K562 (cell line): ENCODE measurements around the gene PLEKHB1.

Experiments used
- CEBPB ChIP-seq: fragments of 450-650 bp; IDR thresholded peaks from 2 replicates; pipeline ENCODE4 v1.6.1; 2016; ENCODE audit warnings: missing genetic modification characterization, missing compliant biosample characterization
- CTCF ChIP-seq, 3 experiments: IDR thresholded peaks in 2 of 3; conservative IDR thresholded peaks in 1 of 3; 2 replicates each; pipeline ENCODE4 v1.5.1; 2011 to 2012; ENCODE audit warnings: low read length in 3 of 3, mild to moderate bottlenecking in 3 of 3, control low read depth in 2 of 3, improper control_type of control experiment in 1 of 3, inconsistent platforms in 1 of 3, low read depth in 1 of 3, mixed read lengths in 1 of 3, moderate library complexity in 1 of 3; ENCODE audit not compliant: insufficient read depth in 2 of 3
- FIP1L1 ChIP-seq: fragments of 200-400 bp; formaldehyde crosslinking; IDR thresholded peaks from 2 replicates; pipeline ENCODE4 v1.6.1; 2018; ENCODE audit warnings: mild to moderate bottlenecking, low read depth, low read length; ENCODE audit not compliant: poor library complexity, severe bottlenecking
- HNRNPLL ChIP-seq: fragments of 200-400 bp; formaldehyde crosslinking; IDR thresholded peaks from 2 replicates; pipeline ENCODE4 v1.6.1; 2017; ENCODE audit warnings: low read length, low read depth, mild to moderate bottlenecking; ENCODE audit not compliant: poor library complexity, severe bottlenecking
- KAT7 ChIP-seq: sonication (generic); formaldehyde crosslinking; IDR thresholded peaks from 2 replicates; pipeline ENCODE4 v1.8.0; 2022; ENCODE audit warnings: missing genetic modification reagents, mild to moderate bottlenecking, borderline replicate concordance
- NFYB ChIP-seq: IDR thresholded peaks from 2 replicates; pipeline ENCODE4 v1.6.1; 2011; ENCODE audit warnings: mild to moderate bottlenecking, moderate library complexity; ENCODE audit not compliant: insufficient read length; ENCODE audit errors: extremely low read depth
- POLR2A ChIP-seq: fragments of 450-650 bp; conservative IDR thresholded peaks from 2 replicates; pipeline ENCODE4 v1.6.1; 2016
- POLR2AphosphoS5 ChIP-seq: IDR thresholded peaks from 2 replicates; pipeline ENCODE4 v1.6.1; 2011; ENCODE audit warnings: mild to moderate bottlenecking, low read depth, low read length, moderate library complexity; ENCODE audit not compliant: control insufficient read depth, insufficient read depth
- SMARCA4 ChIP-seq: fragments of 450-650 bp; IDR thresholded peaks from 2 replicates; pipeline ENCODE4 v1.6.1; 2016
- SRSF3 ChIP-seq: fragments of 200-400 bp; formaldehyde crosslinking; IDR thresholded peaks from 2 replicates; pipeline ENCODE4 v1.6.1; 2016; ENCODE audit warnings: mild to moderate bottlenecking, low read length, moderate library complexity; ENCODE audit not compliant: insufficient read depth
- TCF7 ChIP-seq: sonication (generic); IDR thresholded peaks from 2 replicates; pipeline ENCODE4 v1.6.1; 2016; ENCODE audit warnings: antibody characterized with exemption, borderline replicate concordance
- TRIM24 ChIP-seq, 2 experiments: fragments of 450-650 bp; IDR thresholded peaks; 2 replicates each; pipeline ENCODE4 v1.6.1; 2016
- TF ChIP-seq, protein P1 (sequence below): fragments of 450-650 bp; IDR thresholded peaks from 2 replicates; pipeline ENCODE4 v1.6.1; 2017; ENCODE audit warnings: antibody characterized with exemption, mild to moderate bottlenecking

DNA sequence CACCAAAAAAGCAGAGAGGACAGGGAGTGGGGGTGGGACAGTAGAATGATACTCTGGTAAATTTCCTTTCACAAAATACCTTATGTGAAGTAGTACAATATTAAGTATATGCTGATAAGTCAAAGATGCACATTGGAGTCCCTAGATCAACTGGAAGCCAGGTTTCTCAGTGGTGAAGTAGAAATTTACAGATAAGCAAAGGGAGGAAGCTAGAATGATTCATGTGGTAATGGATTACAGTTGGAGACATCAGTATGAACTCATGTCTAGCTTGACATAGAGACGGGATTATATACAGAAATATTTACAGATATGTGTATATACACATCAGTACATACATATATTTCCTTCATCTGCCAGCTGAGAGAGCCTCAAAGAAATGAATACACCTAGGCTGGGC, 21.5 kb downstream of the PLEKHB1 start:
- TF ChIP-seq CTCF (IDR thresholded peaks at IDR 0.05 in 2 of 3, conservative IDR thresholded peaks at IDR 0.05 in 1 of 3; ENCODE audit: insufficient read depth in 2 of 3, low read depth in 1 of 3, low read length in 3 of 3) (no peak), CEBPB (tag) (no peak), SRSF3 (no peak), POLR2A (no peak), HNRNPLL (no peak), TRIM24 (IDR thresholded peaks at IDR 0.05) (no peak), NFYB (no peak), POLR2AphosphoS5 (no peak), SMARCA4 (no peak), KAT7 (CRISPR knock-in tag) (no peak), TCF7 (no peak), FIP1L1 (no peak)
- TF ChIP-seq, protein P1, sequence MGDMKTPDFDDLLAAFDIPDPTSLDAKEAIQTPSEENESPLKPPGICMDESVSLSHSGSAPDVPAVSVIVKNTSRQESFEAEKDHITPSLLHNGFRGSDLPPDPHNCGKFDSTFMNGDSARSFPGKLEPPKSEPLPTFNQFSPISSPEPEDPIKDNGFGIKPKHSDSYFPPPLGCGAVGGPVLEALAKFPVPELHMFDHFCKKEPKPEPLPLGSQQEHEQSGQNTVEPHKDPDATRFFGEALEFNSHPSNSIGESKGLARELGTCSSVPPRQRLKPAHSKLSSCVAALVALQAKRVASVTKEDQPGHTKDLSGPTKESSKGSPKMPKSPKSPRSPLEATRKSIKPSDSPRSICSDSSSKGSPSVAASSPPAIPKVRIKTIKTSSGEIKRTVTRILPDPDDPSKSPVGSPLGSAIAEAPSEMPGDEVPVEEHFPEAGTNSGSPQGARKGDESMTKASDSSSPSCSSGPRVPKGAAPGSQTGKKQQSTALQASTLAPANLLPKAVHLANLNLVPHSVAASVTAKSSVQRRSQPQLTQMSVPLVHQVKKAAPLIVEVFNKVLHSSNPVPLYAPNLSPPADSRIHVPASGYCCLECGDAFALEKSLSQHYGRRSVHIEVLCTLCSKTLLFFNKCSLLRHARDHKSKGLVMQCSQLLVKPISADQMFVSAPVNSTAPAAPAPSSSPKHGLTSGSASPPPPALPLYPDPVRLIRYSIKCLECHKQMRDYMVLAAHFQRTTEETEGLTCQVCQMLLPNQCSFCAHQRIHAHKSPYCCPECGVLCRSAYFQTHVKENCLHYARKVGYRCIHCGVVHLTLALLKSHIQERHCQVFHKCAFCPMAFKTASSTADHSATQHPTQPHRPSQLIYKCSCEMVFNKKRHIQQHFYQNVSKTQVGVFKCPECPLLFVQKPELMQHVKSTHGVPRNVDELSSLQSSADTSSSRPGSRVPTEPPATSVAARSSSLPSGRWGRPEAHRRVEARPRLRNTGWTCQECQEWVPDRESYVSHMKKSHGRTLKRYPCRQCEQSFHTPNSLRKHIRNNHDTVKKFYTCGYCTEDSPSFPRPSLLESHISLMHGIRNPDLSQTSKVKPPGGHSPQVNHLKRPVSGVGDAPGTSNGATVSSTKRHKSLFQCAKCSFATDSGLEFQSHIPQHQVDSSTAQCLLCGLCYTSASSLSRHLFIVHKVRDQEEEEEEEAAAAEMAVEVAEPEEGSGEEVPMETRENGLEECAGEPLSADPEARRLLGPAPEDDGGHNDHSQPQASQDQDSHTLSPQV, result no peak
